NCI-H82 (cell line): Measurements from ENCODE around the gene CALCOCO2.

ENCODE experiments used
- DNase-seq: peaks from one replicate; lab custom pipeline; 2025; lab: John Stamatoyannopoulos, UW

Gene CALCOCO2

GRCh38 chr17:48873696-48874443, 43.0 kb downstream of the CALCOCO2 start:
- DNase-seq, result no peak

- peak; percentile 92 for DNase-seq
Observed at GRCh38 chr17:48878920-48879898, 48.4 kb downstream of the CALCOCO2 start.

GRCh38 chr17:48882272-48882671, 51.4 kb downstream of the CALCOCO2 start:
- DNase-seq, result no peak

- peak; percentile 72 for DNase-seq
Observed at GRCh38 chr17:48883171-48883570, 52.3 kb downstream of the CALCOCO2 start.

GRCh38 chr17:48890086-48890485, 59.3 kb downstream of the CALCOCO2 start:
- DNase-seq, result no peak

- peak; percentile 55 for DNase-seq
Observed at GRCh38 chr17:48892940-48893645, 62.3 kb downstream of the CALCOCO2 start.

GRCh38 chr17:48893646-48894508, 63.0 kb downstream of the CALCOCO2 start:
- no peak for DNase-seq

- DNase-seq, result no peak
Observed at GRCh38 chr17:48894886-48895285, 64.1 kb downstream of the CALCOCO2 start.

- DNase-seq, result peak; percentile 58
Observed at GRCh38 chr17:48901241-48901640, 70.4 kb downstream of the CALCOCO2 start.

GRCh38 chr17:48903401-48903800, 72.6 kb downstream of the CALCOCO2 start:
- no peak for DNase-seq

GRCh38 chr17:48904428-48904827, 73.6 kb downstream of the CALCOCO2 start:
- DNase-seq, result no peak

- DNase-seq, result no peak
Observed at GRCh38 chr17:48905987-48906515, 75.2 kb downstream of the CALCOCO2 start.

- peak; percentile 74 for DNase-seq
Observed at GRCh38 chr17:48907713-48908046, 76.8 kb downstream of the CALCOCO2 start.

GRCh38 chr17:48908047-48908843, 77.4 kb downstream of the CALCOCO2 start, which contains the start of gene UBE2Z:
Gene UBE2Z (plus strand): TSS chr17:48908407. CDS start chr17:48908504, 97 bp downstream.
- DNase-seq, result peak; percentile 99

- peak; percentile 99 for DNase-seq
Observed at GRCh38 chr17:48908853-48909394, 78.1 kb downstream of the CALCOCO2 start.

- DNase-seq, result no peak
Observed at GRCh38 chr17:48909783-48910182, 78.9 kb downstream of the CALCOCO2 start.

GRCh38 chr17:48910370-48910769, 79.5 kb downstream of the CALCOCO2 start:
- DNase-seq, result no peak

GRCh38 chr17:48912476-48912875, 81.6 kb downstream of the CALCOCO2 start:
- no peak for DNase-seq
